Amniotic stem cell (primary cell): ENCODE measurements around the gene JTB.
"Not testable (repeated sequence)": the region's sequence is repeated elsewhere in the genome, so short reads cannot be mapped to it uniquely, and the experiment has no call there.

Source experiments
- DNase-seq: peaks from one replicate; lab custom pipeline; 2025; lab: John Stamatoyannopoulos, UW

JTB gene

DNA sequence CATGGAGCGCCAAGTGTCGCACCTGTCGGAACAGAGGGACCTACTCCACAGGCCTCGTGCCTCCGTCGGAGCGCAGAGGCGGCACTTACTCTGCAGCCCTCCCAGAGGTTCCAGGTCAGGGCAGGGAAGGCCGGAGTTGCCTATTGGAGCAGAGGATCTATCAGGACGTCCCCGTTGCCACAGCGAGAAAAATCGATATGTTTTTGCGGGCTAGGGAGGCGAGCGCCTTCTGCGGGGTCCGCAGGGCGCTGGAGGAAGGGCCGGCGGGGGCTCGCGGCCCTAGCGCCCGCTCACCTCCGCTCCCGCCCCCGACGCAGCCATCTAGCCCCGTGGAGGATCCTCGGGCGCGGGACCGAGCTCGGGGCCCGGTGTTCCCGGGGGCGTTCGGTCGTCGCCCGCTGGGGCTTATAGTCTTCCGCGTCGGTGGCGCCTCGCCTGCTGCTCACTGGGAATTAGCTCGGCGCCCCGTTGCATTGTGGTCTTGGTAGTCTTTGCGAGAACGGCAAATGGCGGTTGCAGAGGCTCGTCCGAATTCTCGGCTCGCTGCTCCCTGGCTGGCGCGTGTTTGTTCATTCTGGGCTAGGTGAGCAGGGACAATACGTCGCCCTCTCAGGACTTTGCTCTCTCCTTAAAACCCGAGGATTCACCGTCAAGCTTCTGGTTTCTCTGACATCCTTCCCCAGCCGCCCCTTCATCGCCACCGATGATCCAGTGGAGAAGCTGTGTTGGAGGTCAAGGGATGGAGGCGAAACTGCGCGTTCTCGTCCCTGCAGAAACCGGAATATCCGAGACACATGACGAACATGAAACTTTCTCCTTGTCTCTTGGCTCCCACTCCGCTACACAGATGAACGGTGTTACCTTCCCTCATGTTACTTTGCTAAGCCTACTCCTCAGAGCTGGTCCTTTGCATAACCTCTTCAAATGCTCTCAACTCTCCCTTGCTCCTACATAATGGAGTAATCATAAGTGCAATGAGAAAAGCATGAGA, at the start of gene JTB:
JTB (minus strand) TSS at position 425 of the 991 bp plus-strand sequence; CDS start at position 3, 422 bp downstream.
- peak; percentile 83 for DNase-seq

DNA sequence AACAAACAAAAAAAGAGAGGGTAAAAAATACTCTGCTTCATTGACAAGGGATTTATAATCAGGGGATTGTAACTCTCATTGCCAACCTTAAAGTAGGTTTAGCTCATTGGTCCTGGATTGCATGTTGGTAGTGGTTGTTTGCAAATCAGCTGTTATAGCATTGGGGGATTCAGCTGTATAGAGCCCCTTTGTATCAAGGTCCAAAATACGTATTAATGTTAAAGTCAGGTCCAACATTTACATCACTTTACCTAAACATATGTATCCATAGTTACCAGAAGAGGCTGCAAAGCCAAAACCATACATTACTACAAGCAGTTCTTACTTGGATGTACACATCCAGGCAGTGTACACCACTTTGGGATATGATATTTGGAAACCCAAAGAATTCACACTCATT, 42.5 kb upstream of the JTB start:
- no peak for DNase-seq

DNA sequence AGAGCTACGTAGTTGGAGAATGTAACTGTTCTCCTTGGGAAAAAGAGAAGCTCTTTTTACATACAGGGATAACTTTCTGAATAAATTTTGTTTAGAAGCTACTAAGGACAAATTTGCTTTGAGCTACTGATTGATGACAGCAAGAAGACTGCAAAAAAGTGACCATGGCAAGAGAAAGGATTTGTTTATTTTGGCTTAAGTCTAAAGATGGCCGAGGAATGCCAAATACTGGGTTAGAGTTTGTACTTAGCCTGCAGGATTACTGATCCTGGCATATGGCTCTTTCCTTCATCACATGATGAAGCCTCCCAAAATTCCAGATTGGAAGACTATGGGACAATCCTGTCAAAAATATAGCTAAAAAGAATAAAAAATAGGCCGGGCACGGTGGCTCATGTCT, 41.8 kb upstream of the JTB start:
- DNase-seq: no peak

- peak; percentile 7 for DNase-seq
These were observed 36.9 kb upstream of the JTB start for GRCh38 chr1:154014154-154014907.

DNA sequence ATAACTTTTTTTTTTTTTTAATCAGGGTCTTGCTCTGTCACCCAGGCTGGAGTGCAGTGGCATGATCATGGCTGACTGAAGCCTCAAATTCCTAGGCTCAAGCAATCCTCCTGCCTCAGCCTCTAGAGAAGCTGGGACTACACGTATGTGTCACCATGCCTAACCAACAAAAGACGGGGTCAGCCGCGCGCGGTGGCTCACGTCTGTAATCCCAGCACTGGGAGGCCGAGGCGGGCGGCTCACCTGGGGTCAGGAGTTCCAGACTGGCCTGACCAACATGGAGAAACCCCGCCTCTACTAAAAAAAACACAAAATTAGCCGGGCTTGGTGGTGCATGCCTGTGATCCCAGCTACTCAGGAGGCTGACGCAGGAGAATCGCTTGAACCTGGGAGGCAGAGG, 35.1 kb upstream of the JTB start:
- DNase-seq: not testable (repeated sequence)

GRCh38 chr1:154012129-154012528, 34.7 kb upstream of the JTB start:
- no peak for DNase-seq

DNA sequence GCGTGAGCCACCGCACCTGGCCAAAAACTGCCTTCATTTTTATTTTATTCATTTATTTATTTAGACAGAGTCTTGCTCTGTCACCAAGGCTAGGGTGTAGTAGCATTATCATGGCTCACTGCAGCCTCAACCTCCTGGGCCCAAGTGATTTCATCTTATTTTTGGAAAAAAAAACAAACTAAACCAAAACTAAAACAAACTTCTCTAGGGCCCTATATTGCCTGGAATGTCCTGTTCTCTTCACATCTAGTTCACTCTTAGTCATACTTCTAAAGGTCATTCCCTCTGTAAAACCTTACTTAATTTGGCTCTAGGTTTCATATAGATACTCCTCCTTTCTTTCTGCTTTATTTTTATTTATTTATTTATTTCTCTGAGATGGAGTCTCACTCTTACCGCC, 28.7 kb upstream of the JTB start:
- DNase-seq: peak; percentile 42

GRCh38 chr1:154000420-154000819, 22.9 kb upstream of the JTB start:
- no peak for DNase-seq

DNA sequence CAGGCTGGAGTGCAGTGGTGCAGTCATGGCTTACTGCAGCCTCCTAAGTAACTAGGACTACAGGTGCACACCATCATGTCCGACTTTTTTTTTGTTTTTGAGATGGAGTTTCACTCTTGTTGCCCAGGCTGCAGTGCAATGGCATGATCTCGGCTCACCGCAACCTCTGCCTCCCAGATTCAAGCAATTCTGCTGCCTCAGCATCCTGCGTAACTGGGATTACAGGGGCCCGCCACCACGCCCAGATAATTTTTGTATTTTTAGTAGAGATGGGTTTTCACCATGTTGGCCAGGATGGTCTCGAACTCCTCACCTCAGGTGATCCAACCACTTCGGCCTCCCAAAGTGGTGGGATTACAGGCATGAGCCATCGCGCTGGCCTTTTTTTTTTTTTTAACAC, 19.4 kb upstream of the JTB start:
- not testable (repeated sequence) for DNase-seq

- DNase-seq: no peak
These were observed 18.2 kb upstream of the JTB start for GRCh38 chr1:153995640-153996039.

- no peak for DNase-seq
These were observed 17.7 kb upstream of the JTB start for GRCh38 chr1:153995202-153995601.

DNA sequence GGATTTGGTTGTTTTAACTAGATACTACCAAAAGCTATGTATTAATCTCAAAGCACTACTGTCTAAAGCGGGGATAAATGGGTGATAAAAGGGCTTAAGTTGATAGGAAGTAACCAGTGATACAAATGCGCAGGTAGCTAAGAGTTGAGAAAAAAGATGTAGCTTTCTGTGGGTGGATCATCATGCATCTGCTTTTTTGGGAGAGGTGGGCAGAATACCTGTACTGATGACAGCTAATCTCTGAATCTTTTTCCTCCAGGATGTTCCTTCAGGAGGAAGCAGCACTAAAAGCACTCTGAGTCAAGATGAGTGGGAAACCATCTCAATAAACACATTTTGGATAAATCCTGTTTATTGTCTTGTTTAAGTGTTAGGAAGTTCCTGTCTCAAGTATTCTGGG, 14.3 kb upstream of the JTB start:
- DNase-seq: no peak

DNA sequence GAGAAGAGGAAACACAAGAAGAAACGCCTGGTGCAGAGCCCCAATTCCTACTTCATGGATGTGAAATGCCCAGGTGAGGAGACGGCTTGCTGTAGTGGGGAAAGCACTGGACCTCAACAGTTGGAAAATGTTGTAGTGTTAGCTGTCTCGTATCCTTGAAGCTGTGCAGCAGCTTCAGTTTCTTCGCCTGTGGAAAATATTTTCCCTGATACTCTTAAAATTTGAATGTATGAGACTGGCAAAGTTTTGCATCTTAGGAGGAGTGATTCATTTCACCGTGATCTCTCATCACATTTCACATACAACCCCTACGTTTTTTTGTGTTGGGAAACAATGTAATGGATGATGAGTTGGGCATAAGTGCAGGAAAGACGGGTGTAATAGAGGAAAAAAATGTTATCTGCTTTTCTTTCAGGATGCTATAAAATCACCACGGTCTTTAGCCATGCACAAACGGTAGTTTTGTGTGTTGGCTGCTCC, 13.7 kb upstream of the JTB start:
- DNase-seq: no peak

DNA sequence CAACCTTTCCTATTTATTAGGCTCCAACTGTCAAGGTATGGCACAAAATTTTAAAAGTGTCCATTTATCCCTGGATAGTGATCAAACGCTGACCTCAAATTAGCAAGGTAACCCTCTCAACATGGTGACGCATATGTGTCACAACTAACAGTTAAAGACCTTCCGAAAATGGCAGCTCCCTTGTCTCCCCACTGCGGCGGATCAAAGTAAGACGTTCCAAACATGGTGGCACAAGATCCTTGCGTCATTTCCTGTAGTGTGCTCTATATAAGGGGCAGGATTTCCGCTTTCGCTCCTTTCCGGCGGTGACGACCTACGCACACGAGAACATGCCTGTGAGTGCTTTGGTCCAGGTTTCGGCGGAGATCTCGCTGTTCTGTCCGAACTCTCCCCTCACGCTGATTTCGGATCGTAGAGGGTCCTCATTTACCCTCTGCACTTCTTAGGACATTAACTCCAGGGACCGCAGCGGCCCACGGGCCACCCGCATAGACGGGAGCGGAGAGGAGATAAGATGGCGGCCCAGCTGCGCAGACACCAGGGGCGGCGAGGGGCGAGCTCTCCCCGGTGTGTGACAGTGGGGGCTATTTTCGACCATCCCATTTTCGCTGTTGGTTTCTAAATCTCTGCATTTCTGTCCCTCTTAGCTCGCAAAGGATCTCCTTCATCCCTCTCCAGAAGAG, 13.1 kb upstream of the JTB start, which contains the start of gene RPS27:
RPS27 (plus strand) TSS at position 295 of the 683 bp plus-strand sequence; CDS start at position 330, 35 bp downstream.
- DNase-seq: peak; percentile 92

- no peak for DNase-seq
These were observed 10.1 kb upstream of the JTB start for GRCh38 chr1:153987621-153988020.

DNA sequence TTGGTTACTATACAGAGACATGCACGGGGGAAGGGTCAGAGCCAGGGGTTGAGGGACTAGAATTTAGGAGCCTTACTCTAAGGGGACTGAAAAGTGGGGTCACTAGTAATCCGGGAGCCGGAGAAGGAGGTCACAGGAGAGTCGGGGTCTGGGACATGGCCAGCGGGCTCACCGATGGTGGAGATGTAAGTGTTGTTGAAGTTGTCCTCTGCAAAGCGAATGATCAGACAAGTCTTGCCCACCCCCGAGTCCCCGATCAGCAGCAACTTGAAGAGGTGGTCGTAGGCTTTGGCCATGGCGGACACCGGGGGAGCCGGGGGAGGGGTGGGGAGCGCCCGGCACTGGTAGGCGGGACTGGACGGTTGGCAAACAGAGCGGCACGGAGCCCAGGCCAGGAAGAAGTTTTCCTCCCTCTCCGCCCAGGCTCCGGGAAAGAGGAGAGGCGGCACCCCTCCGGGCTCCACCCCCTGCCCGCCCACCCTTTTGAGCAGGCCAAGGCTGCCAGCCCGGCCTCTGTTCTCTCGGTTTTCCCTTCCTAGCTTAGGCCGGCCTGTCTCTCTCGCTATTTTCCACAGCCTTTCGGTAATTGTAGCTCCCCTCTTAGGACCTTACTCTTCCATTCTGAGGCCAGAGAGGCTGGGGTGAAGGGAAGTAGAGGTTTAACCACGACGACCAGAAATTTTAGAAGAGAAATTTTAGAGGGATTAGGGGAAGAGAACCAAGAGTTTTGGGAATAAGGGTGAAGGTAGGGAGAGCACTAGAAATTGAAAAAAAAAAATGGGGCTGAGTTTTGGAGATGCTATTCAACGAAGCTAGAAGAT, 8.7 kb upstream of the JTB start, which contains the start of gene RAB13:
RAB13 (minus strand) TSS at position 399 of the 821 bp plus-strand sequence; CDS start at position 296, 103 bp downstream.
- peak; percentile 83 for DNase-seq

DNA sequence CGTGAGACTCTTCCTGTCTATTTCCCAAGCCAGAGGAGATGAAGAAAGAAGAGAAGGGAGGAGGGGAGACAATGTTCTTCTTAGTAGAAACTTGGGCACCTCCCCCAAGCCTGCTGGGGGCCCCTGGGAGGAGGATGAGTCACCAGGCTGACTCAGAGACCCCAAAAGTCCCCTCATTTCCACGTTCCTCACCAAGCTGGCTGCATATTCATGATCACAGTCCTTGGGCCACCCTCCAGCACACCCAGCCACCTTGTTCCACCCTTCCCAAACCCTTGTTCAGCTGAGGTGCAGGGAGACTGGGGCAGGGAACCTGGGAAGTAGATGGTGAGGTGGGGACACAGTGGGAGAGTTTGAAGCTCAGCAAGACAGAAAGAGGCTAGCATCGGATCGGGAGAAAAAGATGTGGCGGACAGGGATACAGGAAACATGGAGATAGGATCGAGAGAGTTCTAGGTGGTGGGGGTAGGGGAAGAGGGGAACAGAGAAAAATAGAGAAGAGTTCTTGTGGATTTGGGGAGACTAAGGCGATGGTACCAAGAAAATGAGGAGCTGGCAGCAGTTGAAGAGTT, 8.0 kb upstream of the JTB start:
- no peak for DNase-seq

- DNase-seq: no peak
These were observed 6.8 kb upstream of the JTB start for GRCh38 chr1:153984123-153984894.

DNA sequence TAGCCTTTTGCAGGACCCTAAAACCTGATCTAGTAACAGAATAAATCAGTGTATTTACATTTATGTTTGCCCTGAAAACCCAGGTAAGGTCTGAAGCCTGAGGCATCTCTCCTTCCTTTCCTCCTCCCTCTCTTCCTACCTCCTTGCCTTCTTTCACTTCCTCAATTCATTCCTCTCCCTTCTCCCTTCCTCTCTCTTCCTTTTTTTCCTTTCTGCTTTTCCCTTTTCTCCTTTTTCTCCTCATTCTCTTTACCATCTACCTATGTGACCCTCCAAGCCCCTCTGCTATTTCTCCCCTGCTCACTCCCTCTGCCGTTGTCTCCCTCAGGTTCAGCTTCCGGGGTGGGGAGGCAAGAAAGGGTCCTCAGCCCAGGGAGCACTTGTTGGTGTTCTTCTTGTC, 4.3 kb upstream of the JTB start:
- not testable (repeated sequence) for DNase-seq

GRCh38 chr1:153979091-153979490, 1.6 kb upstream of the JTB start:
- not testable (repeated sequence) for DNase-seq
